ENCODE results near the gene P2RY6. TPM values are rescaled to one million over a fixed set of nuclear protein-coding genes. Genes with fewer than 3 reads are reported as not detected.
A peak's percentile ranks its signal among the peaks of the same experiment; 100 is the strongest.

P2RY6 gene
- total and polyA plus RNA-seq, 10 of the 15 experiments (the other 5 are each of a cell fraction or from before 2014, with no cell fraction given) = 0.05 to 0.90 (median 0.22) TPM; not detected in 4

- 0 out of 2 replicates have a peak, but pooled peaks have one; percentile 32 for TF ChIP-seq BCL11A (IDR thresholded peaks at IDR 0.05; ENCODE audit: low read depth, low read length)
- TF ChIP-seq HDAC6 (IDR thresholded peaks at IDR 0.05; ENCODE audit: unreplicated experiment) = no peak
- TF ChIP-seq MXI1 (IDR thresholded peaks at IDR 0.05; ENCODE audit: low read depth, low read length) = no peak
- no peak for TF ChIP-seq PBX3 (IDR thresholded peaks at IDR 0.05; ENCODE audit: insufficient replicate concordance, low read depth, low read length)
- TF ChIP-seq, protein P1, sequence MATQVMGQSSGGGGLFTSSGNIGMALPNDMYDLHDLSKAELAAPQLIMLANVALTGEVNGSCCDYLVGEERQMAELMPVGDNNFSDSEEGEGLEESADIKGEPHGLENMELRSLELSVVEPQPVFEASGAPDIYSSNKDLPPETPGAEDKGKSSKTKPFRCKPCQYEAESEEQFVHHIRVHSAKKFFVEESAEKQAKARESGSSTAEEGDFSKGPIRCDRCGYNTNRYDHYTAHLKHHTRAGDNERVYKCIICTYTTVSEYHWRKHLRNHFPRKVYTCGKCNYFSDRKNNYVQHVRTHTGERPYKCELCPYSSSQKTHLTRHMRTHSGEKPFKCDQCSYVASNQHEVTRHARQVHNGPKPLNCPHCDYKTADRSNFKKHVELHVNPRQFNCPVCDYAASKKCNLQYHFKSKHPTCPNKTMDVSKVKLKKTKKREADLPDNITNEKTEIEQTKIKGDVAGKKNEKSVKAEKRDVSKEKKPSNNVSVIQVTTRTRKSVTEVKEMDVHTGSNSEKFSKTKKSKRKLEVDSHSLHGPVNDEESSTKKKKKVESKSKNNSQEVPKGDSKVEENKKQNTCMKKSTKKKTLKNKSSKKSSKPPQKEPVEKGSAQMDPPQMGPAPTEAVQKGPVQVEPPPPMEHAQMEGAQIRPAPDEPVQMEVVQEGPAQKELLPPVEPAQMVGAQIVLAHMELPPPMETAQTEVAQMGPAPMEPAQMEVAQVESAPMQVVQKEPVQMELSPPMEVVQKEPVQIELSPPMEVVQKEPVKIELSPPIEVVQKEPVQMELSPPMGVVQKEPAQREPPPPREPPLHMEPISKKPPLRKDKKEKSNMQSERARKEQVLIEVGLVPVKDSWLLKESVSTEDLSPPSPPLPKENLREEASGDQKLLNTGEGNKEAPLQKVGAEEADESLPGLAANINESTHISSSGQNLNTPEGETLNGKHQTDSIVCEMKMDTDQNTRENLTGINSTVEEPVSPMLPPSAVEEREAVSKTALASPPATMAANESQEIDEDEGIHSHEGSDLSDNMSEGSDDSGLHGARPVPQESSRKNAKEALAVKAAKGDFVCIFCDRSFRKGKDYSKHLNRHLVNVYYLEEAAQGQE (IDR thresholded peaks at IDR 0.05; ENCODE audit: low read depth, low read length) = no peak
- TF ChIP-seq, protein P2, sequence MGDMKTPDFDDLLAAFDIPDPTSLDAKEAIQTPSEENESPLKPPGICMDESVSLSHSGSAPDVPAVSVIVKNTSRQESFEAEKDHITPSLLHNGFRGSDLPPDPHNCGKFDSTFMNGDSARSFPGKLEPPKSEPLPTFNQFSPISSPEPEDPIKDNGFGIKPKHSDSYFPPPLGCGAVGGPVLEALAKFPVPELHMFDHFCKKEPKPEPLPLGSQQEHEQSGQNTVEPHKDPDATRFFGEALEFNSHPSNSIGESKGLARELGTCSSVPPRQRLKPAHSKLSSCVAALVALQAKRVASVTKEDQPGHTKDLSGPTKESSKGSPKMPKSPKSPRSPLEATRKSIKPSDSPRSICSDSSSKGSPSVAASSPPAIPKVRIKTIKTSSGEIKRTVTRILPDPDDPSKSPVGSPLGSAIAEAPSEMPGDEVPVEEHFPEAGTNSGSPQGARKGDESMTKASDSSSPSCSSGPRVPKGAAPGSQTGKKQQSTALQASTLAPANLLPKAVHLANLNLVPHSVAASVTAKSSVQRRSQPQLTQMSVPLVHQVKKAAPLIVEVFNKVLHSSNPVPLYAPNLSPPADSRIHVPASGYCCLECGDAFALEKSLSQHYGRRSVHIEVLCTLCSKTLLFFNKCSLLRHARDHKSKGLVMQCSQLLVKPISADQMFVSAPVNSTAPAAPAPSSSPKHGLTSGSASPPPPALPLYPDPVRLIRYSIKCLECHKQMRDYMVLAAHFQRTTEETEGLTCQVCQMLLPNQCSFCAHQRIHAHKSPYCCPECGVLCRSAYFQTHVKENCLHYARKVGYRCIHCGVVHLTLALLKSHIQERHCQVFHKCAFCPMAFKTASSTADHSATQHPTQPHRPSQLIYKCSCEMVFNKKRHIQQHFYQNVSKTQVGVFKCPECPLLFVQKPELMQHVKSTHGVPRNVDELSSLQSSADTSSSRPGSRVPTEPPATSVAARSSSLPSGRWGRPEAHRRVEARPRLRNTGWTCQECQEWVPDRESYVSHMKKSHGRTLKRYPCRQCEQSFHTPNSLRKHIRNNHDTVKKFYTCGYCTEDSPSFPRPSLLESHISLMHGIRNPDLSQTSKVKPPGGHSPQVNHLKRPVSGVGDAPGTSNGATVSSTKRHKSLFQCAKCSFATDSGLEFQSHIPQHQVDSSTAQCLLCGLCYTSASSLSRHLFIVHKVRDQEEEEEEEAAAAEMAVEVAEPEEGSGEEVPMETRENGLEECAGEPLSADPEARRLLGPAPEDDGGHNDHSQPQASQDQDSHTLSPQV (IDR thresholded peaks at IDR 0.05) = no peak
- no peak for TF ChIP-seq TARDBP (IDR thresholded peaks at IDR 0.05; ENCODE audit: borderline replicate concordance)
- TF ChIP-seq NR2C2 (IDR thresholded peaks at IDR 0.05; ENCODE audit: borderline replicate concordance, control insufficient read depth, insufficient read length, low read depth) = no peak
- TF ChIP-seq, protein P3, sequence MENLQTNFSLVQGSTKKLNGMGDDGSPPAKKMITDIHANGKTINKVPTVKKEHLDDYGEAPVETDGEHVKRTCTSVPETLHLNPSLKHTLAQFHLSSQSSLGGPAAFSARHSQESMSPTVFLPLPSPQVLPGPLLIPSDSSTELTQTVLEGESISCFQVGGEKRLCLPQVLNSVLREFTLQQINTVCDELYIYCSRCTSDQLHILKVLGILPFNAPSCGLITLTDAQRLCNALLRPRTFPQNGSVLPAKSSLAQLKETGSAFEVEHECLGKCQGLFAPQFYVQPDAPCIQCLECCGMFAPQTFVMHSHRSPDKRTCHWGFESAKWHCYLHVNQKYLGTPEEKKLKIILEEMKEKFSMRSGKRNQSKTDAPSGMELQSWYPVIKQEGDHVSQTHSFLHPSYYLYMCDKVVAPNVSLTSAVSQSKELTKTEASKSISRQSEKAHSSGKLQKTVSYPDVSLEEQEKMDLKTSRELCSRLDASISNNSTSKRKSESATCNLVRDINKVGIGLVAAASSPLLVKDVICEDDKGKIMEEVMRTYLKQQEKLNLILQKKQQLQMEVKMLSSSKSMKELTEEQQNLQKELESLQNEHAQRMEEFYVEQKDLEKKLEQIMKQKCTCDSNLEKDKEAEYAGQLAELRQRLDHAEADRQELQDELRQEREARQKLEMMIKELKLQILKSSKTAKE (IDR thresholded peaks at IDR 0.05; ENCODE audit: low read depth, poor library complexity, severe bottlenecking) = no peak
- TF ChIP-seq IKZF1 (conservative IDR thresholded peaks at IDR 0.05) = peak; percentile 42; the same call in 1 of the 2 replicates
- TF ChIP-seq, protein P4, sequence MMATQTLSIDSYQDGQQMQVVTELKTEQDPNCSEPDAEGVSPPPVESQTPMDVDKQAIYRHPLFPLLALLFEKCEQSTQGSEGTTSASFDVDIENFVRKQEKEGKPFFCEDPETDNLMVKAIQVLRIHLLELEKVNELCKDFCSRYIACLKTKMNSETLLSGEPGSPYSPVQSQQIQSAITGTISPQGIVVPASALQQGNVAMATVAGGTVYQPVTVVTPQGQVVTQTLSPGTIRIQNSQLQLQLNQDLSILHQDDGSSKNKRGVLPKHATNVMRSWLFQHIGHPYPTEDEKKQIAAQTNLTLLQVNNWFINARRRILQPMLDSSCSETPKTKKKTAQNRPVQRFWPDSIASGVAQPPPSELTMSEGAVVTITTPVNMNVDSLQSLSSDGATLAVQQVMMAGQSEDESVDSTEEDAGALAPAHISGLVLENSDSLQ (IDR thresholded peaks at IDR 0.05) = peak; percentile 78
Measured at GRCh38 chr11:73314117-73314961, 42.2 kb downstream of the P2RY6 start (continued).
